ENCODE results near the gene LSM7.

- TF ChIP-seq, protein P1, sequence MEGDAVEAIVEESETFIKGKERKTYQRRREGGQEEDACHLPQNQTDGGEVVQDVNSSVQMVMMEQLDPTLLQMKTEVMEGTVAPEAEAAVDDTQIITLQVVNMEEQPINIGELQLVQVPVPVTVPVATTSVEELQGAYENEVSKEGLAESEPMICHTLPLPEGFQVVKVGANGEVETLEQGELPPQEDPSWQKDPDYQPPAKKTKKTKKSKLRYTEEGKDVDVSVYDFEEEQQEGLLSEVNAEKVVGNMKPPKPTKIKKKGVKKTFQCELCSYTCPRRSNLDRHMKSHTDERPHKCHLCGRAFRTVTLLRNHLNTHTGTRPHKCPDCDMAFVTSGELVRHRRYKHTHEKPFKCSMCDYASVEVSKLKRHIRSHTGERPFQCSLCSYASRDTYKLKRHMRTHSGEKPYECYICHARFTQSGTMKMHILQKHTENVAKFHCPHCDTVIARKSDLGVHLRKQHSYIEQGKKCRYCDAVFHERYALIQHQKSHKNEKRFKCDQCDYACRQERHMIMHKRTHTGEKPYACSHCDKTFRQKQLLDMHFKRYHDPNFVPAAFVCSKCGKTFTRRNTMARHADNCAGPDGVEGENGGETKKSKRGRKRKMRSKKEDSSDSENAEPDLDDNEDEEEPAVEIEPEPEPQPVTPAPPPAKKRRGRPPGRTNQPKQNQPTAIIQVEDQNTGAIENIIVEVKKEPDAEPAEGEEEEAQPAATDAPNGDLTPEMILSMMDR (IDR thresholded peaks at IDR 0.05), result no peak
- no peak for TF ChIP-seq POLR2A (IDR thresholded peaks at IDR 0.05)
Observed at GRCh38 chr19:2342656-2343288, 14.4 kb upstream of the LSM7 start.
